Measurements from ENCODE around the gene SCN3B. TPM values are rescaled to one million over a fixed set of nuclear protein-coding genes. Genes with fewer than 3 reads are reported as not detected.

The SCN3B gene
- total RNA-seq, 6 donors from 2014 or later, result 0.46 to 2.7 (median 1.4) TPM; not detected in 2

GRCh38 chr11:123611698-123612097 is 42.7 kb downstream of the SCN3B start:
- Histone ChIP-seq H3K27me3 (no peaks in the 10 kb centered on the region), H3K36me3 (peaks cover 0 to 13% (median 0%) of the 10 kb centered on the region in 4 donors), H3K4me3 (no peak overlapping the region), H3K27ac (no peak overlapping the region), H3K4me1 (no peaks in the 10 kb centered on the region), H3K9me3 (no peaks in the 10 kb centered on the region)
- DNase-seq, result no peak
- TF ChIP-seq EP300 (IDR thresholded peaks at IDR 0.05), result no peak
- TF ChIP-seq POLR2A (IDR thresholded peaks at IDR 0.05), result no peak
- TF ChIP-seq CTCF (IDR thresholded peaks at IDR 0.05), result no peak
- no peak for TF ChIP-seq POLR2AphosphoS5 (IDR thresholded peaks at IDR 0.05)
- no peak for ATAC-seq (ENCODE audit: low FRiP score in 2 of 2)
- WGBS, 2 donors, result 87 to 92% methylated on average over 4 of the region's 4 CpGs

GRCh38 chr11:123608945-123609344 is 45.5 kb downstream of the SCN3B start:
- TF ChIP-seq CTCF (IDR thresholded peaks at IDR 0.05), result no peak
- no peak for TF ChIP-seq POLR2AphosphoS5 (IDR thresholded peaks at IDR 0.05)
- no peak for TF ChIP-seq POLR2A (IDR thresholded peaks at IDR 0.05)
- TF ChIP-seq EP300 (IDR thresholded peaks at IDR 0.05), result no peak
- H3K27me3 ChIP-seq, result no peaks in the 10 kb centered on the region
- H3K9me3 ChIP-seq, result no peaks in the 10 kb centered on the region
- ATAC-seq (ENCODE audit: low FRiP score in 2 of 2) (no peak), DNase-seq (no peak)
- H3K27ac ChIP-seq, result no peak overlapping the region
- WGBS, 2 donors, result 91 to 96% methylated on average over 7 to 8 of the region's 8 CpGs
- no peaks in the 10 kb centered on the region for H3K4me1 ChIP-seq
- H3K36me3 ChIP-seq, result peaks cover 0 to 13% (median 1%) of the 10 kb centered on the region in 4 donors
- no peak overlapping the region for H3K4me3 ChIP-seq

- WGBS, 2 donors, result 86 to 92% methylated on average over 9 of the region's 9 CpGs
- no peak overlapping the region for H3K4me3 ChIP-seq
- DNase-seq (no peak), ATAC-seq (ENCODE audit: low FRiP score in 2 of 2) (no peak)
- H3K36me3 ChIP-seq, result peaks cover 0 to 13% (median 1%) of the 10 kb centered on the region in 4 donors
- H3K27ac ChIP-seq, result no peak overlapping the region
- H3K27me3 ChIP-seq, result no peaks in the 10 kb centered on the region
- TF ChIP-seq POLR2A (IDR thresholded peaks at IDR 0.05), result no peak
- TF ChIP-seq POLR2AphosphoS5 (IDR thresholded peaks at IDR 0.05), result no peak
- no peak for TF ChIP-seq CTCF (IDR thresholded peaks at IDR 0.05)
- TF ChIP-seq EP300 (IDR thresholded peaks at IDR 0.05), result no peak
- no peaks in the 10 kb centered on the region for H3K4me1 ChIP-seq
- no peaks in the 10 kb centered on the region for H3K9me3 ChIP-seq
Observed at GRCh38 chr11:123608371-123608770, 46.1 kb downstream of the SCN3B start.

GRCh38 chr11:123607781-123608180 is 46.6 kb downstream of the SCN3B start:
- 80% methylated on average over 1 of the region's 1 CpG; no CpG with 5 or more reads in 1 of the 2 donors for WGBS, 2 donors
- H3K27ac ChIP-seq, result no peak overlapping the region
- TF ChIP-seq POLR2A (IDR thresholded peaks at IDR 0.05), result no peak
- no peak for TF ChIP-seq EP300 (IDR thresholded peaks at IDR 0.05)
- no peak for TF ChIP-seq POLR2AphosphoS5 (IDR thresholded peaks at IDR 0.05)
- no peak for TF ChIP-seq CTCF (IDR thresholded peaks at IDR 0.05)
- no peaks in the 10 kb centered on the region for H3K27me3 ChIP-seq
- peaks cover 0 to 13% (median 1%) of the 10 kb centered on the region in 4 donors for H3K36me3 ChIP-seq
- no peaks in the 10 kb centered on the region for H3K4me1 ChIP-seq
- no peak for DNase-seq
- no peak for ATAC-seq (ENCODE audit: low FRiP score in 2 of 2)
- H3K9me3 ChIP-seq, result no peaks in the 10 kb centered on the region
- no peak overlapping the region for H3K4me3 ChIP-seq

- 83 to 86% methylated on average over 4 of the region's 4 CpGs for WGBS, 2 donors
- peaks cover 0 to 3% (median under 1%) of the 10 kb centered on the region in 4 donors for H3K36me3 ChIP-seq
- no peak for TF ChIP-seq POLR2AphosphoS5 (IDR thresholded peaks at IDR 0.05)
- TF ChIP-seq CTCF (IDR thresholded peaks at IDR 0.05), result no peak
- TF ChIP-seq EP300 (IDR thresholded peaks at IDR 0.05), result no peak
- no peak for TF ChIP-seq POLR2A (IDR thresholded peaks at IDR 0.05)
Observed at GRCh38 chr11:123603666-123604065, 50.8 kb downstream of the SCN3B start.

More at GRCh38 chr11:123603666-123604065, 50.8 kb downstream of the SCN3B start:
- H3K4me1 ChIP-seq, result no peaks in the 10 kb centered on the region
- no peak overlapping the region for H3K27ac ChIP-seq
- no peaks in the 10 kb centered on the region for H3K9me3 ChIP-seq
- DNase-seq, result no peak
- no peak for ATAC-seq (ENCODE audit: low FRiP score in 2 of 2)
- no peak overlapping the region for H3K4me3 ChIP-seq
- H3K27me3 ChIP-seq, result no peaks in the 10 kb centered on the region

All from upper lobe of left lung (tissue), 6 donors.